HEK293 (cell line): Measurements from ENCODE around the gene EPHB1.

Source experiments
- CTCF ChIP-seq: fragments of 450-650 bp; formaldehyde crosslinking; IDR thresholded peaks from 2 replicates; pipeline ENCODE4 v1.5.1; 2016; ENCODE audit warnings: missing biosample characterization, missing genetic modification characterization
- KLF1 ChIP-seq: fragments of 450-650 bp; formaldehyde crosslinking; IDR thresholded peaks from 2 replicates; pipeline ENCODE4 v1.5.1; 2016; ENCODE audit warnings: missing biosample characterization, missing genetic modification characterization
- MZF1 ChIP-seq: fragments of 450-650 bp; formaldehyde crosslinking; IDR thresholded peaks from 2 replicates; pipeline ENCODE4 v1.5.1; 2017; ENCODE audit warnings: missing biosample characterization, missing genetic modification characterization, borderline replicate concordance
- OVOL3 ChIP-seq: fragments of 450-650 bp; formaldehyde crosslinking; IDR thresholded peaks from 2 replicates; pipeline ENCODE4 v1.5.1; 2016; ENCODE audit warnings: missing biosample characterization, missing genetic modification characterization
- PRDM10 ChIP-seq: fragments of 450-650 bp; formaldehyde crosslinking; IDR thresholded peaks from 2 replicates; pipeline ENCODE4 v1.5.1; 2016; ENCODE audit warnings: missing biosample characterization, missing genetic modification characterization
- TSHZ1 ChIP-seq: fragments of 450-650 bp; formaldehyde crosslinking; IDR thresholded peaks from 2 replicates; pipeline ENCODE4 v1.5.1; 2016; ENCODE audit warnings: missing biosample characterization, missing genetic modification characterization, borderline replicate concordance
- YY1 ChIP-seq: fragments of 450-650 bp; formaldehyde crosslinking; IDR thresholded peaks from 2 replicates; pipeline ENCODE4 v1.5.1; 2018; ENCODE audit warnings: missing biosample characterization, missing genetic modification characterization
- ZBTB21 ChIP-seq: fragments of 450-650 bp; formaldehyde crosslinking; IDR thresholded peaks from 2 replicates; pipeline ENCODE4 v1.5.1; 2017; ENCODE audit warnings: missing biosample characterization, missing genetic modification characterization
- ZBTB44 ChIP-seq: fragments of 450-650 bp; IDR thresholded peaks from 2 replicates; pipeline ENCODE4 v1.5.1; 2018; ENCODE audit warnings: missing biosample characterization, mild to moderate bottlenecking, missing genetic modification characterization
- ZBTB7A ChIP-seq: fragments of 450-650 bp; formaldehyde crosslinking; IDR thresholded peaks from 2 replicates; pipeline ENCODE4 v1.5.1; 2016; ENCODE audit warnings: low read depth, missing biosample characterization, missing genetic modification characterization
- ZNF184 ChIP-seq: fragments of 450-650 bp; IDR thresholded peaks from 2 replicates; pipeline ENCODE4 v1.5.1; 2018; ENCODE audit warnings: missing biosample characterization, mild to moderate bottlenecking, missing genetic modification characterization
- ZNF76 ChIP-seq: fragments of 450-650 bp; formaldehyde crosslinking; IDR thresholded peaks from 2 replicates; pipeline ENCODE4; 2016; ENCODE audit warnings: low read depth, missing biosample characterization, missing genetic modification characterization, borderline replicate concordance

GRCh38 chr3:134917631-134918030, 122.6 kb downstream of the EPHB1 start:
- no peak for TF ChIP-seq PRDM10 (tag by site-specific recombination)
- no peak for TF ChIP-seq CTCF
- TF ChIP-seq ZNF76 (tag by site-specific recombination) = no peak
- no peak for TF ChIP-seq TSHZ1 (tag by site-specific recombination)
- TF ChIP-seq YY1 = no peak
- TF ChIP-seq OVOL3 (tag by site-specific recombination) = no peak
- TF ChIP-seq ZNF184 (tag by site-specific recombination) = no peak
- no peak for TF ChIP-seq ZBTB44 (tag by site-specific recombination)
- TF ChIP-seq ZBTB21 (tag by site-specific recombination) = no peak
- TF ChIP-seq ZBTB7A (tag by site-specific recombination) = no peak
- TF ChIP-seq KLF1 (tag by site-specific recombination) = no peak
- no peak for TF ChIP-seq MZF1 (tag by site-specific recombination)
